ENCODE results near the gene UBXN11. TPM values are rescaled to one million over a fixed set of nuclear protein-coding genes. Genes with fewer than 3 reads are reported as not detected.

UBXN11 gene
- total RNA-seq, 1 experiment from 2014 or later: 4.2 TPM

Other genes starting within 250 kb of the UBXN11 start
- not detected in 2 replicates for gene TRIM63, start 239.0 kb downstream of the UBXN11 start, total RNA-seq (2014; rRNA removed; shearing (Covaris generic))
- gene PDIK1L, start 194.8 kb downstream of the UBXN11 start, total RNA-seq (2014; rRNA removed; shearing (Covaris generic)): 7.6 and 7.9 TPM in 2 replicates
- gene FAM110D, start 147.6 kb downstream of the UBXN11 start, total RNA-seq (2014; rRNA removed; shearing (Covaris generic)): not detected in 2 replicates
- not detected in 2 replicates for gene C1orf232, start 137.7 kb downstream of the UBXN11 start, total RNA-seq (2014; rRNA removed; shearing (Covaris generic))
- 39.1 and 50.8 TPM in 2 replicates for gene ZNF593, start 136.7 kb downstream of the UBXN11 start, total RNA-seq (2014; rRNA removed; shearing (Covaris generic))
- gene ZNF593OS, start 134.8 kb downstream of the UBXN11 start, total RNA-seq (2014; rRNA removed; shearing (Covaris generic)): not detected in 2 replicates
- gene CNKSR1, start 129.1 kb downstream of the UBXN11 start, total RNA-seq (2014; rRNA removed; shearing (Covaris generic)): 0.52 and 0.92 TPM in 2 replicates
- not detected in 2 replicates for gene CATSPER4, start 116.0 kb downstream of the UBXN11 start, total RNA-seq (2014; rRNA removed; shearing (Covaris generic))
- 32.3 and 36.8 TPM in 2 replicates for gene CEP85, start 72.4 kb downstream of the UBXN11 start, total RNA-seq (2014; rRNA removed; shearing (Covaris generic))
- gene SH3BGRL3, start 26.6 kb downstream of the UBXN11 start, total RNA-seq (2014; rRNA removed; shearing (Covaris generic)): 36.5 and 42.7 TPM in 2 replicates
- gene CD52, start 11.3 kb upstream of the UBXN11 start, total RNA-seq (2014; rRNA removed; shearing (Covaris generic)): not detected in 2 replicates
- 0.20 TPM in 1 of 2 replicates, not detected in the other for gene CRYBG2, start 47.5 kb upstream of the UBXN11 start, total RNA-seq (2014; rRNA removed; shearing (Covaris generic))
- gene ZNF683, start 66.1 kb upstream of the UBXN11 start, total RNA-seq (2014; rRNA removed; shearing (Covaris generic)): not detected in 2 replicates
- gene LIN28A, start 104.2 kb upstream of the UBXN11 start, total RNA-seq (2014; rRNA removed; shearing (Covaris generic)): not detected in 2 replicates
- 20.3 and 24.9 TPM in 2 replicates for gene DHDDS, start 125.7 kb upstream of the UBXN11 start, total RNA-seq (2014; rRNA removed; shearing (Covaris generic))
- 301 and 331 TPM in 2 replicates for gene HMGN2, start 165.8 kb upstream of the UBXN11 start, total RNA-seq (2014; rRNA removed; shearing (Covaris generic))
- gene RPS6KA1, start 223.1 kb upstream of the UBXN11 start, total RNA-seq (2014; rRNA removed; shearing (Covaris generic)): 11.5 and 11.7 TPM in 2 replicates

Measured in NCI-H460 (cell line).